ENCODE results near the gene CRYBB1.

Gene CRYBB1

DNA sequence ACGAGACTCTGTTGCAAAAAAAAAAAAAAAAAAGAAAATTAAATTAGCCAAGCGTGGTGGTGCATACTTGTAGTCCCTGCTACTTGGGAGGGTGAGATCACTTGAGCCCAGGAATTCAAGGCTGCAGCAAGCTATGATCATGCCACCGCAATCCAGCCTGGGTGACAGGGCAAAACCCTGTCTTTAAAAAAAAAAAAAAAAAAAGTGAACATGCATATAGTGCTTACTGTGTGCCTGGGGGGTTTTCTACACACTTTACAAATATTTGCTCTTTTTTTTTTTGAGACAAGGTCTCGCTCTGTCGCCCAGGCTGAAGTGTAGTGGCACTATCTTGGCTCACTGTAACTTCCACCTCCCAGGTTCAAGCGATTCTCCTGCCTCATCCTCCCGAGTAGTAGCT lies 40.7 kb downstream of the CRYBB1 start:
- no peak for DNase-seq (ENCODE audit: low read depth)

DNA sequence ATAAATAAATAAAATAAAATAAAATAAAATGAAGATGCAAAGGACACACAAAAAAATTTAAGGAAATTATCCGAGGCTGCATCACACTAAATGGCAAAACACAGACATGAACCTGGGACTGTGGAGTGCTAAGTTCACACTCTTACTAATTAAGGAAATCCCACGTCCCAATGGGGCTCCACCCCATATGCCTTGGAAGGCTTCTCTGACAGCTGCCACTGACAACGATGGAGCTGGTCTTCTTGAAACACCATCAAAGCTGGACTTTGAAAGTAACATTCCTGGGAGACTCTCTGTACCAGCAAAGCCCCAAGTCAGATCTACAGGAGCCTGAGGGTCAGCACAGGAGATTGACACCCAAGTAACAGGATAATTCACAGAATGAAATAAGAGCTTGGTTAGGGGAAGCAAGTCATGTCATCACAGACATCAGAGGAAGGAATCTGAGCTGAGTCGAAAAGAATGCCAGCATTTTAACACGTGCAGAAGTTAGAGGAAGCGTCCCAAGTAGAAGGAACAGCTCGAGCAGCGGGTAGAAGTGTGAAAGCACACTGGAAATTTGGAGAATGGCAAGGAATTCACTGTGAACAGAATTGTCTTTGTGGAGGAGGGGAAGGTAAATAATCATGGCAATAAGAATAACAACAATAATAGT lies 41.7 kb downstream of the CRYBB1 start:
- DNase-seq (ENCODE audit: low read depth), result no peak

DNA sequence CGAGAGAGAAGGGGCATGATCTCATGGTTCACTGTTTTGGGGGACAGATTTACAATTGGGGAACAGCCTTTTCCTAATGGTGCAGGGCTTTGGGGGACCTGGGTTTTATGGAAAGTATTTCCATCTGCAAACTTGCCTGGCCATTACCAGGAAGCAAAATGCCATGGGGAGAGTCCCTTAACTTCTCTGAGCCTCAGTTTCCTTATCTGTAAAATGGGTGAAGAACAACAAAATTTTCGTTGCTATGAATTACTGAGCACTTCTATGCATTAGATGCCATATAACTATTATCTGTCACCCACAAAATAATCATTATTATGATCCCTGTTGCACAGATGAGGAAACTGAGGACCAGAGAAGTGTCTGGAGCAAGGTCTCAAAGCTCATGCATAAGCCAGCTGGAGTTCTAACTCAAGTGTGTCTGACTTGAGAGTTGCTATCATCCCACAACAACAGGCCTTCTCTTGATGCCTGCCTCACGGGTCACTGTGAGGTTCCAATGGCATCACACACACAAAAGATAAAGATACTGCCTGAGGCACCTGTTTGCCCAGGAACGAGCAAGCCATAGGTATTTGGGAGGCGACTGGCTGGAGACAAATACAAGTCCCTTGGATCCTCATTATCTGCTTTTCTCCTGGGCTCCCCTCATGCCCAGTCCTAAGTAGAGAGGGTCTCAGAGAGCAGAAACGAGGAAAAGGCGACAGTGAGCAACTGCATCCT lies 43.7 kb downstream of the CRYBB1 start:
- no peak for DNase-seq (ENCODE audit: low read depth)

DNA sequence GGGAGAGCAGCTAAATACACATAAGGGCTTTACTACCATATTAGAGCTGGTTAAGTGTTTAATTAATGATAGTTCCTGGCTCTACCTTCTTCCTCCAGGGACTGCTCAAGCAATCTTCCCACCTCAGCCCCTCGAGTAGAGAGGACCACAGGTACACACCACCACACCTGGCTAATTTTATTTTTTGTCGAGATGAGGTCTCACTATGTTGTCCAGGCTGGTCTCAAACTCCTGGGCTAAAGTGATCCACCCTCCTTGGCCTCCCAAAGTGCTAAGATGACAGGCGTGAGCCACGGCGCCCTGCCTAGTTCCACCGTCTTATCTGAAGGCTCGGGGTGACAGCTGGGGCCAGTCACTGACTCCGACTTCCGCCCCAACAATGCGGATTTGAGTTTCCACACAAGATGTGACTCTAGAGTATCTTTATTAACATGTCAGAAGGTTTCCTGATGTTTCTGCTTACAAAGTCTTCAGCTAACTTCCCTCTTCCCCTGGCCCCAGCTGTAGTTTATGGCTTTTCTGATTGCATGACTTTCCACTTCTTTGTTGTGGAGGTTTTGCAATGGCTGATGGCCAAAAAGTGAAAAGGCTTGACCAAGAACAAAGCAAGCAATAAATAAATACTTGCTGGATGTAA lies 44.7 kb downstream of the CRYBB1 start:
- no peak for DNase-seq (ENCODE audit: low read depth)

DNA sequence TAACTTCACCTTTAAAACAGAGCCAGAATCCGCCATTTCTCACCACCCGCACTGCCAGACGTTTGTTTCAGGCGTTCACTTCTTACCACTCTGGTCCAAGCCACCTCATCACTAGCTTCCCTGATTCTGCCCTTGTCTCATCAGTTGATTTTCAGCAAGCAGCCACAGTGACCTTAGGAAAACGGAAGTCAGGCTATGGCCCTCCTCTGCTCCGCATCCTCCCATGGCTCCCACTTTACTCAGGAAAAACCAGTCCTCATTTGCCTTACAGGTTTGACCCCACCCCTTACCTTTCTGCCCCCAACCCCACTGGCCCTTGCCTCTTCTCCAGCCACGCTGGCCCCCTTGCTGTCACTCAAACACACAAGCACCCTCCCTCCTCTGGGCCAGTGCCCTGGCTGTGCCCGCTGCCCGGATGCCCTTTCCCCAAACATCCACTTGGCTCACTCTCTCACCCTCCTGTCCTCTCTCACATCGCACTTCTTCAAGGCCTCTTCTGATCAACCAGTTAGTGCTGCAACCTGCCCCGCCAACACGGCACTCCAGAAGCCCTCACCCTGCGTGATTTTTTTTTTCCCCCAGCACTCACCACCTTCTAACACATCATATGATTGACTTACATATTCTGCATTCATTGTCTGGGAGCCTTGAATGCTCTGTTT lies 46.8 kb downstream of the CRYBB1 start:
- no peak for DNase-seq (ENCODE audit: low read depth)

DNA sequence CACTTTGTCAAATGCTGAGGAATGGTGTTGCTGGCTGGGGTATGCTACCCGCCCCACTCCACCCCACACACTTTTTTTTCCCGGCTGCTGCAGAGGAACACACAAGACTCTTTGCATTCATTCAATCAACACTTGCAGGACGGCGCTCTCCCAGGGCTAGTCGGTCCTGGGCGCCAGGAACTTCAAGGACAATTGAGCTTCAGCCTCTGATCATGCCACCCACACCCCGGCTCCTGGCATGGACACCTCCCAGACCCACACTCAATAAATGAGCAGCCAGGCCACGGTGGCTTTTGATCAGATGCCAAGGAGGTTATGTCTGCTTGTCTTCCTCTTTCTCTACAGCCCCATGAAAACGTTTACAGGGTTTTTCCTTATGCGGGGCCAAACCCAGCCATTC lies 47.7 kb downstream of the CRYBB1 start:
- DNase-seq (ENCODE audit: low read depth), result no peak

DNA sequence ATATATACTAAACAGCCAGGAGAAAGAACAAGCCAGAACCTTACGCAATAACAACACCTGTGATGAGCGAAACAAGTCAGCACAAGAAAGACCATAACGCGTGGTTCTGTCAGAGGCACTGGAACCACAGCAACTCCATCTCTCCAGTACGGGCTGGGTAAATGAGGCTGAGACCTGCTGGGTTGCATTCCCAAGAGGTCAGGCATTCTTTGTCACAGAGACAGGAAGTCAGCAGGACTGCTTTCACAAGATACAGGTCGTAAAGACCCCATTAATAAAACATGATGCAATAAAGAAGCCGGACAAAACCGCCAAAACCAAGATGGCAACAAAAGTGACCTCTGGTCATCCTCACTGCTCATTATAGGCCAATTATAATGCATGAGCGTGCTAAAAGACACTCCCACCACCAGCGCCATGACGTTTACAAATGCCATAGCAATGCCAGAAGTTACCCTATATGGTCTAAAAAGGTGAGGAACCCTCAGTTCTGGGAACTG lies 49.6 kb downstream of the CRYBB1 start:
- no peak for DNase-seq (ENCODE audit: low read depth)

DNA sequence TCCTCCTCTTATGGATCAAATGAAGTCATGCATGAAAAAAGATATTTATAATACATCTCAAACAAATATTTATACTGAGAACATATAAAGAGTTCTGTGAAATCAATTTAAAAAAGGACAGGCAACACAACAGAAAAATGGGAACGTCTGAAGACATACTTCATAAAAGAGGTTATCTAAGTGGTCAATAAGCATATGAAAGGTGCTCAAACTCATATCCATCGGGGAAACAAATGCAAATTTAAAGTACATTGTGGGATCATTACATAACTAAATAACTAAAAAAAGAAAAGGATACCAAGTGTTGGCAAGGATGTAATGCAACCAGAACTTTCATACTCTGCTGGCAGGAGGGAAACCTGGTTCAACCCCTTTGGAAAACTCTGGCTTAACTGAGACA lies 50.2 kb downstream of the CRYBB1 start:
- DNase-seq (ENCODE audit: low read depth), result no peak

DNA sequence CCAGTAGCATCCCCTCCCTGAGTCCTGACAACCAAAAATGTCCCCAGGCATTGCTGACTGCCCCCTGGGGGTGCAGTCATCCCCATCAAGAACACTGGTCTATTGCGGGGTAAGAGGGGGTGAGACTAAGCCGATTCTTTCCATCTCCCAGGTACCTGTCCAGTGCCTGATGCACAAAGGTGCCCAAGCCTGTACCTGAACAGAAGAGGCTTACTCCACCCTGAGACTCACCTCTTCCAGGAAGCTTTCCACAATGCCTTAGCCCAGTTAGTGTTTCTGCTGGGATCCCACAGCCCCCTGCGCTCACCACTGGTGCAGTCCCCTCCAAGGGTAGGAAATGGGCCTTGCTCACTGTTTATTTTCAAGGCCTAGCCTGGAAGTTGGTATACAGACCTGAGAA lies 50.8 kb downstream of the CRYBB1 start:
- no peak for DNase-seq (ENCODE audit: low read depth)

DNA sequence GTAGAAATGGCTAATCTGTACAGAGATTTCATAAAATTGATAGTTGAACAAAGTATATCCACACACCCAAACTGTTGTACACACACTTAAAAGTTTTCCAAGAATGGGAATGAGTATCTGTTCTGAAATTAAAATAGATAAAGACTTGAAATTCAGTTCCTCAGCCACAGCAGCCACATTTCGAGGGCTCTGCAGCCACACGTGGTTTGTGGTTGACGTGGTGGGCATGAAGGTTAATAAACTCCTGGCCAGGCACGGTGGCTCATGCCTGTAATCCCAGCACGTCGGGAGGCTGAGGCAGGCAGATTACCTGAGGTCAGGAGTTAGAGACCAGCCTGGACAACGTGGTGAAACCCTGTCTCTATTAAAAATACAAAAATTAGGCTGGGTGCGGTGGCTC lies 51.9 kb downstream of the CRYBB1 start:
- no peak for DNase-seq (ENCODE audit: low read depth)

DNA sequence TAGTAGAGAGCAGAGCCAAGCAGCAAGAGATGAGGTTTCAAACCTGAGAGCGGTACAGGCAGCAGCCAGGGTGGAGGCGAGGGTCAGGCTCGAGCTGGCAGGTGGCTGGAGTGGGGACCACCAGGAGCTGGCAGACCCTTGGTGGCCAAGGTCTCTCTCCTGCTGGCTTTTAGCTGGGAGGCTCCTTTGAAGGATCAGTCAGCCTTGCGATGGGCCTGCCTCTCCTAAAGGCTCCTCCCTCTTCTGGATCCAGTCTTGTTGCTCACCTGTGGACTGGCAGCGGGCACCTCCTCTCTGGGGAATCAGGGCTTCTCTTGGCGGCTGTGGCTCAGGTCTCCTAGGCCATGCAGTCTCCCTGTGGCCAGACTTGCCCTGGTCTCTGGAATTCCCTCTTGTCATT lies 52.6 kb downstream of the CRYBB1 start:
- no peak for DNase-seq (ENCODE audit: low read depth)

DNA sequence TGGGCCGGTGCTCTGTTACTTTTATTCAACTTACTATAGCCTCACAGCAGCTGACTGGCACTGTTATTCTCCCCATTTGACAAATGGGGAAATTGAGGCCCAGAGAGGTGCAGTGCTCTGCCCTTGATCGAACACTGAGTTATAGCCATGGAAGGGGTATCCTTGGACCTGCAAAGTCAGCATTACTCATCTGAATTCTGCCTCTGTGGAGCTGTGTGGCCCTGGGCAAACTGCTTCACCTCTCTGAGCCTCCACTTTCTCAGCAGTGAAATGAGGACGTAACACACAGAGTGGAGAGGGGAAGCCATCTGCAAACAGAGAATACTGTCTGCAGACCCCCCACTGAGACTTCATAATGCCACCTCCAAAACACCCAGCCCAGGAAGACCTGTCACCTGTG lies 53.2 kb downstream of the CRYBB1 start:
- DNase-seq (ENCODE audit: low read depth), result no peak

DNA sequence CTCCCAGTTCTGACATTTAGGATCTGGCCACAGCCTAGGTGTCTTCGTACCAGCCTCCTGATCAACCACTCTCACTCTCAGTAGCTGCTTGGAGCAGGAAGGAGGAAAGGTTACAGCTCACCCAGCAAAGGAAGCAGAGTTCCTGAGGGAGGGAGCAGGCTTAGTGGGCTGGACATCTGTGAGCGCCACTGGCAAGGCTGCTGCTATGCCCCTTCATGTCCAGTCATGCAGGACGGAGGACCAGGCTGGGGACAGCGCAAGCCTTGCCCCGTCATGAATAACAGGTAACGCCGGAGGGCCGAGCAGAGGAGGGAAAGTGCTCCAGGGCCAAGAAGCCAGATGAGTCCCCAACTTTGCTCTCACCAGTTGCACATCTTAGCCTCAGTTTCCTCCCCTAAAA lies 53.6 kb downstream of the CRYBB1 start:
- DNase-seq (ENCODE audit: low read depth), result no peak

DNA sequence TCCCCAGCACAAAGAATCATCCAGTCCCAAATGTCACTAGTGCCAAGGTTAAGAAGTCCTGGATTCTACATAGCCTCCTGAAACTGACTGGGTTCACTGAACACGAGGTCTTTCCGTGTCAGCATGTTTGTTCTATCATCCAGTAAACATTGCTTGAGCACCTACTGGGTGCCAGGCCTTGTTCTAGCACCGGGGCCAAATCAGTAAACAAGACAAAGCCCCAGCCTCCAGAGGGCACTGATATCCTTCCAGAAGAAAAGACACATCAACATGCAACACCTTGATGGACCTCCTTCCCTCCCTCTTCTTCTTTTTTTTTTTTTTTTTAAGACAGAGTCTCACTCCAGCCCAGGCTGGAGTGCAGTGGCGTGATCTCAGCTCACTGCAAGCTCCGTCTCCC lies 54.8 kb downstream of the CRYBB1 start:
- no peak for DNase-seq (ENCODE audit: low read depth)

DNA sequence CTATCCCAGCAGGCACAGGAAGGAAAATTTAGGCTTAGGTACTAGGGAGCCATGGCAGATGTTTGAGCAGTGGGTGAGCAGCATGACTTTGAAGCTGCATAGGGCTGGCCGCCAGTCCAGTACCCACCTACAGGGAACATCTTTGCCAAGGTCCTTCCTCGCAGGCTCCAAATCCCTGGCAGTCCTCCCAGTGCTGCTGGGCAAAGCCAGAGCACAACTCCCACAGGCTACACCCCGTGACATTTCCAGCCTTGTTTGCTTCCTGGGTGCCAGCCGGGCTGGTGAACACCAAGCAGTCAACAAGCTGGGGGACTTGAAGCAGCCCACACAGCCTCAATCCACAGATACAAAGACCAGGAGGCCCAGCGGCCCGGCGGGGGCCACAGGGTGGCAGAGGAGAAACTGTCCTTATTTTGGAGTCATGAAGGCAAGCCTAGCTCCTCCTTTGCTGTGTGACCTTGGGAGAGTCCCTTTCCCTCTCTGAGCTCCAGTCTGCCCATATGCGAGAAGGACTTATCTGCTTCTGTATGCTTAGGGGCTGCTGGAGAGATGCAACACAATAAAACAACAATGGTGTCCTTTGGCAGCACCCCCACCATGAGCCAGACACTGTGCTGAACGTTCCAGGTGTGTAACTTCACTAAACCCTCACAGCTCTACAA lies 55.9 kb downstream of the CRYBB1 start:
- no peak for DNase-seq (ENCODE audit: low read depth)

DNA sequence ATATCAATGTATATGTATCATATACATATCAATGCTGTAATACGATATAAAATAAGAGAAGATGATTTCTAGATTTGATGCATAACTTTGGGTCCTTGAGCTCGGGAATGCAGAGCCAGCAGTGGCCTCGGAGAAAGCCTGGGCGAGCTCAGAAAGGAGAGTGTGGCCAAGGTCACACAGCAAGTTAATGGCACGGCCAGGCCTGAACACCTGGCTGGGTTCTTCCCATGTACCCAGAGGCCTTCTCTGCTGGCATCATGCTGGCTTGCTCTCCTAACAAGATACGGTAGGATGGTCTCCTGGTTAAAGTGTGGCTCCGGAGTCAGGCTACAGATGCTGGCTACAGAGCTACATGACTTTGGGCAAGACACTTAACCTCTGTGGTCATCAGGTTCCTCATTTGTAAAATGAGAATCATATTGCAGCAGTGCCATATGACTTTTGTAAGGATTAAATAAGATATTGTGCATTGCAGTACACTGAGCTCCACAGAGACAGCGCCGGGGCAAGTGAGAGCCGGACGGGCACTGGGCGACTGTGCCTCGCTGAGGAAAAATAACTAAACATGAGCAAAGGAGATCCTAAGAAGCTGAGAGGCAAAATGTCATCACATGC lies 57.8 kb downstream of the CRYBB1 start:
- DNase-seq (ENCODE audit: low read depth), result no peak

DNA sequence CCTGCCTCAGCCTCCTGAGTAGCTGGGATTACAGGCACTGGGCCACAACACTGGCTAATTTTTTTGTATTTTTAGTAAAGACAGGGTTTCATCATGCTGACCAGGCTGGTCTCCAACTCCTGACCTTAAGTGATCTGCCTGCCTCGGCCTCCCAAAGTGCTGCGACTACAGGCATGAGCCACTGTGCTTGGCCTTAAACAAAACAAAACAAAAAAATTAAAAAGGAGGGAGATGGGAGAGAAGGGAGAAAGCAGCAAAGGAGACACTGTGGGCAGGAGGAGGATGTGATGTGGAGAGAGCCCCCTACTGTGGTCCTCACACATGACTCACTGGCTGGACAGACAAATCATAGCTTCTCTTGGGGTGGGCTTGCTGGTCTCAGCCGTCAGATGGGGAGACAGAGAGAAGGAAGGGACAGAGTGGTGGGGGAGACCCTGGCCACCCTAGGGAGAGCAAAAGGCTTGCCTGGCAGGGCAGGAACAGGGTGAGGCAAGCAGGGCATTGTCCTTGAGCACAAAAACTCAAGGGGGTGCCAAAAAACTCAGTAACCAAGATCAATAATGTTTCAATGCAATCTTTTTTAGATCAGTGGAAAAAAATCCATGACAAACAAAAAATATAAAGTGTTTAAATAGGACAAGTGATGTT lies 59.5 kb downstream of the CRYBB1 start:
- no peak for DNase-seq (ENCODE audit: low read depth)

DNA sequence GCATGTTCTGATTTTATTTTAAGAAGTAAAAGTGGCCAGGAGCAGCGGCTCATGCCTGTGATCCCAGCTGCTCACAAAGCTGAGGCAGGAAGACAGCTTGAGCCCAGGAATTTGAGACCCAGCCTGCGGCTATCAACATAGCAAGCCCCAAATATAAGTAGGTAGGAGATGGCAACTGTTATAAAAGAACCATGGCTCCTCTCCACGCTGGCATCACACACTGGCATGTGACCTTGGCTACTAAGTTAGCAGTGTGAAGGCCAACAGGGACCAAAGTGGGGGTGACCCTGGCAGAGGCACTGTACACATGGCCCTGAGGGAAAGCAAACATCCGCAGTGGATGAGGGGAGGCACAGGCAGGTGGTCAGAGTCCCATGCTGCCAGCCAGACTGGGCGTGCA lies 60.9 kb downstream of the CRYBB1 start:
- no peak for DNase-seq (ENCODE audit: low read depth)

DNA sequence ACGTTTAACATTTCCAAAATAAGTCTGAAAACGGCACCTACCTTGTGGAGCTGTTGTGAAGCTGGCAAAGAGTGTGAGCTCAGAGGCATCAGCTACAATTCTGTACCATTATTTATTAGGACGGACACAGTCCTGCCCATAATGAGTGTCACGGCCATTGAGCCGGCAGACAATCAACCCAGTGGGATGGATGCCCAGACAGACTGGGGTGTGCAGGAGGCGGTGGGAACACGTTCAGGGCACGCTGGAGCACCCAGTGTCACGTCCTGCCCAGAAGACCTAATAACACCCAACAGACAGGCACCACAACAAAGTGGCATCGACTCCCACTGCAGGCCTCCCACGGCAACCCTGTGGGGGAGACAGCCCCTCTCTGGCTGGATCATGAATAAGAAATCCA lies 62.3 kb downstream of the CRYBB1 start:
- DNase-seq (ENCODE audit: low read depth), result no peak

DNA sequence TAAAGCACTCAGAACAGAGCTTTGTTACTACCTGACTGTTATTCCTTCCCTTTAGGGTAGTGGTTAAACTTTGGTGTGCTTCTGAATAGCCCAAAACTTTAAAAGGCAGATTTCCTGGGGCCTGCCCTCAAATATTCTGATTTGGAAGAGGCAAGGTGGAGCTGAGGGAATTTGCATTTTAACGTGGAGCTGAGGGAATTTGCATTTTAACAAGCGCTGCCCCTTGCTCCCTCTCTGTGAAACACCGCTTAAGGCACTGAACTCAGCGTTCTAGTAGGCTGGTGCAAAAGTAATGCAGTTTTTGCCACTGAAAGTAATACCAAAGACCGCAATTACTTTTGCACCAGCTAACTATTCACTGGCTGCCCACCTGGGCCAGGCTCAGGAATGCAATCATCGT lies 62.9 kb downstream of the CRYBB1 start:
- DNase-seq (ENCODE audit: low read depth), result no peak

DNA sequence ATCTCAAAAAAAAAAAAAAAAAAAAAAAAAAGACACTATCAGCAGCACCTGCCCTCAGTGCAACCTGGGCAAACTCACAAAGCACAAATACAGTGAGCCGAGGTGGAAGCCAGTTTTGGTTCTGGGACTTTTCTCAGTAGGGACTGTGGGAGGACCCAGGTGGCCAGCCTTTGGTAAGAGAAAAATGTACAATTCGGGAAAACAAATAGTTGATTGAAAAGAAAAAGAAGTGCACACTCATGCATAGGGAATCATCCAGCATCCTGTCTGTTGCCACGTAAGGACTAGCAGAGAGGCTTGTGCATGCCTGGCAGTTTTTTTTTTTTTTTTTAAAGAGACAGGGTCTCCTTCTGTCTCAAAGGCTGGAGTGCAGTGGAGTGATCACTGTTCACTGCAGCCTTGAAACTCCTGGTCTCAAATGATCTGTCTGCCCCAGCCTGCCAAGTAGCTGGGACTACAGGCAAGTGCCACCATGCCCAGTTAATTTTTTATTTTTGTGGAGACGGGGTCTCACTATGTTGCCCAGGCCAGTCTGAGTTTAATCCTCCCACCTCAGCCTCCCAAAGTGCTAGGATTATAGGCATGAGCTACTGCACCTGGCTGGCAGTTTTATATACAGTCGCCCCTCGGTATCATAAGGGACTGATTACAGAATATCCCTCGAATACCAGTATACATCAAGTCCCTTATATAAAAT lies 64.6 kb downstream of the CRYBB1 start:
- DNase-seq (ENCODE audit: low read depth), result no peak

Measured in CMK (cell line).